Mesothelial cell of epicardium (in vitro differentiated cells): ENCODE results near the gene DESI2. TPM values are rescaled to one million over a fixed set of nuclear protein-coding genes. Genes with fewer than 3 reads are reported as not detected.

Experiments used
- DNase-seq, 2 experiments: peaks; one replicate each; pipeline ENCODE4 v3.0.0; 2021; ENCODE audit warnings: low spot score in 2 of 2; ENCODE audit not compliant: unreplicated experiment in 2 of 2
- H3K27ac Mint-ChIP-seq: 2 replicates; pipeline ENCODE4 v1.8.0; 2021; ENCODE audit warnings: mixed read lengths
- H3K27me3 Mint-ChIP-seq: 2 replicates; pipeline ENCODE4 v1.8.0; 2021; ENCODE audit warnings: low read depth, mixed read lengths
- H3K36me3 Mint-ChIP-seq: 2 replicates; pipeline ENCODE4 v1.8.0; 2021; ENCODE audit warnings: mixed read lengths
- H3K4me1 Mint-ChIP-seq: 2 replicates; pipeline ENCODE4 v1.8.0; 2021; ENCODE audit warnings: mixed read lengths
- H3K4me3 Mint-ChIP-seq: 2 replicates; pipeline ENCODE4 v1.8.0; 2021; ENCODE audit warnings: mild to moderate bottlenecking, moderate library complexity, mixed read lengths
- H3K9me3 Mint-ChIP-seq: 2 replicates; pipeline ENCODE4 v1.8.0; 2021; ENCODE audit warnings: mixed read lengths
- CTCF ChIP-seq: fragments of 200-600 bp; sonication (generic); IDR thresholded peaks from one replicate; pipeline ENCODE4 v1.5.0; 2021; ENCODE audit warnings: antibody characterized with exemption; ENCODE audit not compliant: unreplicated experiment
- total RNA-seq: library from RNA; stranded (reverse); gene quantifications from 3 replicates; pipeline ENCODE4 v1.2.1, GENCODE V29; 2021

Gene DESI2
- total RNA-seq, 1 donor from 2014 or later = 30.7 TPM

GRCh38 chr1:244709476-244710368, 56.8 kb downstream of the DESI2 start:
- DNase-seq = no peak
- no peak for TF ChIP-seq CTCF
- Mint-ChIP-seq H3K27me3 (no peaks in the 10 kb centered on the region), H3K36me3 (peaks cover 11% of the 10 kb centered on the region), H3K9me3 (no peaks in the 10 kb centered on the region), H3K27ac (peak overlapping the region; percentile 16), H3K4me1 (peaks cover 3% of the 10 kb centered on the region), H3K4me3 (no peak overlapping the region)

- Mint-ChIP-seq H3K27ac (no peak overlapping the region), H3K27me3 (no peaks in the 10 kb centered on the region), H3K4me3 (no peak overlapping the region), H3K9me3 (no peaks in the 10 kb centered on the region), H3K4me1 (peaks cover 3% of the 10 kb centered on the region), H3K36me3 (peaks cover 9% of the 10 kb centered on the region)
- no peak for DNase-seq
- no peak for TF ChIP-seq CTCF
Measured at GRCh38 chr1:244710474-244711062, 57.6 kb downstream of the DESI2 start.

GRCh38 chr1:244712669-244713068, 59.7 kb downstream of the DESI2 start:
- Mint-ChIP-seq H3K27me3 (no peaks in the 10 kb centered on the region), H3K9me3 (no peaks in the 10 kb centered on the region), H3K4me3 (no peak overlapping the region), H3K27ac (no peak overlapping the region), H3K36me3 (no peaks in the 10 kb centered on the region), H3K4me1 (peaks cover 5% of the 10 kb centered on the region)
- no peak for DNase-seq
- TF ChIP-seq CTCF = no peak

- H3K4me3 Mint-ChIP-seq = no peak overlapping the region
- H3K27me3 Mint-ChIP-seq = no peaks in the 10 kb centered on the region
- no peak for TF ChIP-seq CTCF
- H3K36me3 Mint-ChIP-seq = no peaks in the 10 kb centered on the region
- H3K4me1 Mint-ChIP-seq = peaks cover 5% of the 10 kb centered on the region
- H3K27ac Mint-ChIP-seq = no peak overlapping the region
- no peak for DNase-seq
- no peaks in the 10 kb centered on the region for H3K9me3 Mint-ChIP-seq
Measured at GRCh38 chr1:244713332-244713731, 60.4 kb downstream of the DESI2 start.

GRCh38 chr1:244727871-244728474, 75.0 kb downstream of the DESI2 start:
- no peak for DNase-seq
- peaks cover 6% of the 10 kb centered on the region for H3K36me3 Mint-ChIP-seq
- H3K9me3 Mint-ChIP-seq = peaks cover 7% of the 10 kb centered on the region
- TF ChIP-seq CTCF = no peak
- H3K27me3 Mint-ChIP-seq = no peaks in the 10 kb centered on the region
- H3K27ac Mint-ChIP-seq = peak overlapping the region; percentile 51
- peaks cover 23% of the 10 kb centered on the region for H3K4me1 Mint-ChIP-seq
- no peak overlapping the region for H3K4me3 Mint-ChIP-seq
